Pulmonary artery endothelial cell (primary cell): Measurements from ENCODE around the gene NTM. TPM values are rescaled to one million over a fixed set of nuclear protein-coding genes. Genes with fewer than 3 reads are reported as not detected.

ENCODE experiments used
- DNase-seq: peaks from one replicate; pipeline ENCODE4 v3.0.0-alpha.2; 2011; ENCODE audit warnings: low read depth, low spot score
- total RNA-seq: library from RNA; depleted of rRNA; stranded (reverse); fragments of >200 nt; gene quantifications from 2 replicates; pipeline ENCODE4 v1.2.3, GENCODE V29; 2014

The NTM gene
- total RNA-seq, 1 donor from 2014 or later, result 2.6 TPM

DNA sequence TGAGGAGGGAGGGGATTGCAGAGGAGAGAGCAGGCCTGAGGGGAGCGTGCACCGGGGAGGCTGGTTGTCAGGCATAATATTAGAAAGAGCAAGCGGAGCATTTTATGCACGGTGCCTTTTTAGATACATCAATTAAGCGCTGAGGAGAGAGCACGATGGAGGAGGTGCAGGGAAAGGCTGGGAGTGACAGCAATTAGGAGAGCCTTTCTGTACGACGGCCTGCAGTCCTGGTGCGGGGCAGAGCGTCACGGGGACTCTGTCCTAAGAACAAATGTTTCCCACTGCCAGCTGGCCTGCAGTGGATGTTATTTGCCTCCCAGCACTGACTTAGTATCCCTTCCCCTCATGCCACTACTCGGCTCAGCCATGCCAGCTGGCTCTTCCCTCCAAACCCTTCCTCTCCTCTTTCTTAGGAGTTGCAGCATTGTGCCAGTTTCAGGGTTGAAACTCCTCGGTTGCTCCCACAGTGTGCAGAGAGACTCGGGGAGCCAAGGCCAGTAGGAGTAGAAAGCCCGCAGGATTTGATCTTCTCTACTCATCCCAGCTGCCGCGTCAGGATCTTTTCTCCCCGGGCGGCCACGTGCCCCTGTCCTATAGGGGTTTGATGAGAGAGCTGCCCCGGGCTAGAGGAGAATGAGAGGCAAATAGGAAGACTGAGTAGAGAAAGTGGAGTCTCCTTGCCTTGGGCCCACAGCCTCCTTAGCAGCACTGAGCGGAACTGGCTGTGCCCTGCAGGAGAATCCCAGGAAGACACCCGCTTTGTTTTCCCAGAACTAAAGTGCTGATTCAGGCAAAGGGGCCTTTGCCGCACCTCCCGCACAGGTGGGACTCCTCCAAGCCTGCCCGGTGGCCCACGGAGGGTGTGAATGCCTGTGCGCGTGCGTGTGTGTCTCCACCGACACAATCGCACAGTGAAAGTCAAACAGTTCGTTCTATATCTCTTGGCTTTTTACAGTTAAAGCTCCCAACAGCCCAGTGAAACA is 875.3 kb downstream of the NTM start:
- no peak for DNase-seq

DNA sequence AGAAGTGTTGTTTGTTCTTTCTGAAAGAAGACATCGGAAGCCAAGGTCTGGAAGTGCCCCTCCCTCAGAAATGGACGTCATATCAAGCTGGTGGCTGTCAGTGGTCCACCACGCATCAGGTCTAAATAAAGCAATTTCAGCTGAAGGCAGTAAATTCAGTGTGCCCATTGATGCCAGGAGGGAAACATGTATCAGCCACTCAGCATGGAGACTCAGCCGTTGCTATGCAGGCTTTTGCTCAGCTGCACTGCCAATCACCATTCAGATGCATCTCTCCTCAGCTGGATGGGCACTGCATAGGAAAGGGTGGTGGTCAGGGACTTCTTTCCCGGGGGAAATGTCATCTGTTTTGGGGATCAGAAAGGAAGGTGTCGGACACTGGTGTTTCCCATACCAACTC is 878.2 kb downstream of the NTM start:
- no peak for DNase-seq

DNA sequence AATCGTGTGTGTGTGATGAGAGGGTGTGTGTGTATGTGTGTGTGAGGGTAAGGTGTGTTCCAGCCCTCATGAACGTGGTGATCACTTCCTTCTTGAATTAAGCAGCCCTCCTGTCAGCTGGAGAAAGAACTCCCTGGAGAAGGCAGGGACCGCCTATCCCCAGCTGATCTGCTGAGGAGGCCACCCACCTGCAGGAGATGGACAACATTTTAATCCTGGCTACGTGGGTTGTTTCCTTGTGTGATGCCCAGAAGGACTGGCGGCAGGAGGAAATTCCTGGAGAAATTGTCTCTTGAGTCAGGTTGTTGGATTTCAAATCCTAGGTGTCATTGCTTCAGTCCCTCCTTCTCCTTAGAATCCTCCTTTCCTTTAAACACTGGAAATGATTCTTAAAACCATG is 878.8 kb downstream of the NTM start:
- DNase-seq, result no peak

DNA sequence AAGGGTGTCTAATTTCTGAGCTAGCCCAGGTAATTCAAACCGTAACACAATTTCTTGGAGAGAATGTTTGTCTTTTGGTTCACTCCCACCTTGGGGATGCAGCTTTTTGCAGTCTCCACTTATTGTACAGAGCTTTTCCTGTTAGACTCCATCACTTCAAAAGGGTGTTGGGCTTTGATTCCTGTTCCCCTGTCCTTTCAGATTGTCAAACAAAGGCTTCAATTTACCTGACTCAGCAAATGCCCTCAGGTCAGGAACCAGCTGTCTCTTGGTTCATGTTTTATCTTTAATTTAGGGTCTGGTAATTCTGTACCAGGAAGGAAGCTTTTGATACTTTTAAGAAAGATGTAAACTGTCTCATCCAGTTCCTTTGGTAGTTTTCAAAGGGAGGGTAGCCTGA is 880.6 kb downstream of the NTM start:
- DNase-seq, result no peak

- no peak for DNase-seq
Measured at GRCh38 chr11:132253469-132254264, 883.3 kb downstream of the NTM start.

DNA sequence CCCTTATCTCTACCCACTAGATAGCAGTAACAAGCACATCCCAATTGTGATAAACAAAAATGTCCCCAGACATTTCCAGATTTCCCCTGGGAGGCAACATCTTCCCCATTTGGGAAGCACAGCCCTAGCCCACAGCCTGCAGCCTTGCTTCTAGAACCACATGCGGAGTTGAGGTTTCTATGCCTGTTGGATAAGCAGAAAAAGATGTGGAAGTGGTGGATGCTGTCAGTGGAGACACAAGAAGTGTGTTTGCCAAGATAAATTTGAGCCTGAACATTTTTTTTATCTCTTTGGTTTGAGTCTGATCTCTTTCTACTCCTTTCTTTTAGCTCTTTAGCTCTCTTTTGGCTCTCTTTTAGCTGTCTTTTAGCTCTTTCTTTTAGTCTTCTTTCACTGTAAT is 884.5 kb downstream of the NTM start:
- DNase-seq, result no peak

GRCh38 chr11:132256528-132257279 is 886.3 kb downstream of the NTM start:
- no peak for DNase-seq

DNA sequence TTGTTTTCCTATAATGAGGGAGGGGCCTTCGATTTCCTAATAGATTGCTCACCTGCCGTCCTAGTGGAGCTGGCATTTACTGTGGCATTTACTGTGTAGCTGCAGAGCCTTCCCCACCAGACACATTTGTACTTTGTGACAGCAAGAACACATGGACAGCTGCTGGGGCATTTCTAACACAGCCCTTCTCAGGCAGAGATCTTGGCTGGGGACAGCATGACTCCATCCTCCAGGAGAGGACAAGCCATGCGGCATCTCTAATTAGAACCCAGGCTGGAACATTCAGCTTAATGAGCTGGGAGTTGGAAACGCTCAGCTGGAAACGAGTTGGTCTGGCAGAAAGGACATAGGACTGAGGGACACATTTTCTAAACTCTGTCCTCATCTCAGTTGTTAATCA is 887.5 kb downstream of the NTM start:
- DNase-seq, result no peak

DNA sequence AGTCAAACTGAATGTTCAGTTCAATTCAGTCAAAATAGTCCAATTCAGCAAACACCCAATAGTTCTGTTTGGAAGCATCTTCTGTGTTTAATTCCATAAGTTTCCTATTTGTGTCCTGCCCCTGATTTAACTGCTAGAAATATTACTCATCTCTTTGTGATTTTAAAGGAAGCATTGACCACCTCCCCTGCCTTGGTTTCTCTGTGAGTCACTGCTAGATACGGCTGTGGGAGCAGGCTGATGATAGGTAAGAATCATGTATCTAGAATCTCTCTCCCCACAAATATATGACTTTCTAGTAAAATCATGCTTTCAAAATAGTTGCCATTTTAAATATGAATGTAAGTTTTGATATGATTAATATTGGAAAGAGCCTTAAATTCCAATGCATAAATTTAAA is 888.5 kb downstream of the NTM start:
- no peak for DNase-seq

DNA sequence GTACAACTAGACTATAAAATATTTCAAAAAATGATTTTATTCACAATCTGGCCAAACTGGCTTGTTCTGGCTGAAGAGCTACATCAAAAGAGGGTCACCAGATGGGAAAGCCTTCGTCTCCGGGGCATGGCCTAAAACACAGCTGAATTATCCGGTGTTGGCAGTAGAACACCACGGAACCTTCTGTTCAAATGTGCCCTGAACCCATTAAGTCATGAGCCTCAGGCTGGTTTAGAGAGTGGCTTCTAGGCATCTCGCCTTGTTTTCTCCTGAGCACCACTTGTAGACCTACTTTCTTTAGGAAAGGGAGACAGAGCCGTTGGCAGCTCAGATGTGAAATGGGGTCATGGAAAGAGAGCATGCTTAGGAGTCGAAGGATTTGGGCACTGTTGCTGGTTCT is 890.2 kb downstream of the NTM start:
- DNase-seq, result no peak

GRCh38 chr11:132263241-132263640 is 892.8 kb downstream of the NTM start:
- no peak for DNase-seq

GRCh38 chr11:132263875-132264274 is 893.5 kb downstream of the NTM start:
- no peak for DNase-seq

DNA sequence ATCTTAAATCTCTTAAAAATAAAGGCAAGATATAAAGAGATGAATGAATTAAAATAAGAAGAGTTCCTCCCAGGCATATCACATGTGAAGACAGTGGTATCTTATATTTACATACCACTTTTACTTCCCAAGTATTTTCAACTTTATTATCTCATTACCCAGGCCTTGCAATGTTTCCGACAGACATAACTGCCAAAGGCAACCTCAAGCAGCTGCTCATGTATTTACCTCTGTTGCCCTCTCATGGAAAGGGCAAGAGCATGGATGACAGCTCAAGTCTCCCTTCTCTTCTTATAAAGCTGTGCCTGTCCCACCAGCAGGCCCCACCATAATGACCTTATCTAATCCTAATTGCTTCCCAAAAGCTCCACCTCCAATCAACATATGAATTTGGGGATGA is 894.2 kb downstream of the NTM start:
- DNase-seq, result no peak

DNA sequence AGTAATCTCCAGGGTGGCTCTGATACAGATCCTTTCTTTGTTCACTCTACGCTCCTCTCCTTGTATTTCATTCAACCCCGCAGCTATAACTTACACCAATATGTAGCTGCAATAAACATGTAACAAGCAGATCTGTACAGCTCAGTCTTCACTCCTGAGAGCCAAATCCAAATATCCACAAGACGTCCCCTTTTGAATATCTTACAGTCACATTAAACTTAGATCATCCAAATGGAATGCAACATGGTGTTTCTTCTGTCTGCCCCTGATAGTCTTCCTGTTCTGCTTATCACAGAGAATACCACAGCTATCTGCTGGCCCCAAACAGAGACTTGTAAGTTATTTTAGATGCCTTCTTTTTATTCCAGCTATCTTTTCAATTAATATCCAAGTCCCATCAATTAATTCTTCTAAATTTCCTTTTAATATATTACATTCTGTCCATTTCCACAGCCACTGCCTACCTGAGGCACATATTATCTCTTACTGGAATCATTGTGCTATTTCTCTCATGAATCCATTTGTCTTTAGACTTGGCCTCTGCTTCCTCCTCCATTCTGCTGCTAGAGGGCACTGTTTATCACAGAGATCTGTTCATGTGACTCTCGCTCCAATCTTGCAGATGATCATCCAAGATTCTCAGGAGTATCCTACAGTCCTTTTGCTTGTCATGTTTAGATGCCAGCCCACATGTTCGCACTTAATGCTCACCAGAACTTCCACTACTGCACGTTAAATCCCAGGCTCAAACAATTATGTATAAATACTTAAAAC is 908.6 kb downstream of the NTM start:
- no peak for DNase-seq

- DNase-seq, result no peak
Measured at GRCh38 chr11:132284048-132284447, 913.6 kb downstream of the NTM start.

DNA sequence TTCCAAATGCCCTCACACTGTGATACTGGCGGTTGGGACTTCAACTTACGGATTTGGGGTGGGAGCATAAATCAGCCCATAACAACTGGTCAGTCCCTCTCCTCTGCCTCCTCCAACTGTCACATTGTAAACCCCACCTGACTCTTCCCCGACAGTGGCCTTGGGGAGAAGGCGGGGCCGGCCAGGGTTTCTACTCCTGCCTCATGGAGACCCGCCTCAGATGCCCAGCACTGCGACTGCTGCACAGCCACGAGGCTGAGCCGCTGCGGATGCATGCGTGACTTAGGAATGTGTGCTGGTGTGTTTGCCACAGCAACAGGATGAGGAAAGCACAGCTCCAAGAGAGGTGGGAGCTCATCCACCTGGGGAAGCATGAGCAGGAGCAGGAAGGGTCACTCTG is 914.2 kb downstream of the NTM start:
- no peak for DNase-seq

GRCh38 chr11:132285631-132286030 is 915.2 kb downstream of the NTM start:
- no peak for DNase-seq

GRCh38 chr11:132286106-132286505 is 915.7 kb downstream of the NTM start:
- DNase-seq, result no peak

DNA sequence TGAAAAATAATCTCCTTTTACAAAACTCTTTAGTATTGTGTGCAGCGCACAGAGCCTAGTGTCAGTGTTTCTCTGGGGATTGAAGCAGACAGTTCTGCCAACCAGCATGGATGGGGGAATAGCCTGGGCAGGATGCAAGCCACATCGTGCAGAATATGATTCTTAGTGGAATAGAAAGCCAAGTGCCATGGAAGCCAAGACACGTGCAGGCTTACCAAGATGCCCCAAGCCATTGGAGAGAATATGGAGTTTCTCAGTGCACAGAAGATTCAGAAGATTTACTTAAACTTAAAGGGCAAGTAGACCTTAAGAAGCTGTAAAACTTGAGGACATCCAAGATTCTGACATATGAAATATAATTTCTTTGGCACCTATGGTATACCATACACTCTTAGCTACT is 917.6 kb downstream of the NTM start:
- no peak for DNase-seq

GRCh38 chr11:132289590-132290256 is 919.3 kb downstream of the NTM start:
- DNase-seq, result no peak
